Activated T-cell treated with anti-CD3 and anti-CD28 coated beads for 1 hour (primary cell): Measurements from ENCODE around the gene APEX1.
A peak's percentile ranks its signal among the peaks of the same experiment; 100 is the strongest.
"Not testable (repeated sequence)": the region's sequence is repeated elsewhere in the genome, so short reads cannot be mapped to it uniquely, and the experiment has no call there.

ENCODE experiments used
- DNase-seq: peaks from one replicate; pipeline ENCODE4 v3.0.0-alpha.2; 2020; ENCODE audit warnings: low read depth

APEX1 gene

GRCh38 chr14:20435582-20436362, 19.3 kb upstream of the APEX1 start, which contains the start of gene KLHL33:
KLHL33 (minus strand) TSS chr14:20436166; CDS start chr14:20435811, 355 bp downstream.
- DNase-seq, result no peak

GRCh38 chr14:20436363-20436755, 18.7 kb upstream of the APEX1 start:
- DNase-seq, result no peak

GRCh38 chr14:20438664-20439063, 16.4 kb upstream of the APEX1 start:
- no peak for DNase-seq

- DNase-seq, result no peak
These were observed 14.6 kb upstream of the APEX1 start for GRCh38 chr14:20440465-20440864.

- no peak for DNase-seq
These were observed 14.1 kb upstream of the APEX1 start for GRCh38 chr14:20440882-20441281.

GRCh38 chr14:20441461-20441860, 13.6 kb upstream of the APEX1 start:
- no peak for DNase-seq

GRCh38 chr14:20443650-20444049, 11.4 kb upstream of the APEX1 start:
- not testable (repeated sequence) for DNase-seq

GRCh38 chr14:20446889-20447288, 8.1 kb upstream of the APEX1 start:
- DNase-seq, result no peak

GRCh38 chr14:20452831-20453230, 2.2 kb upstream of the APEX1 start:
- not testable (repeated sequence) for DNase-seq

GRCh38 chr14:20455355-20456300, 602 bp downstream of the APEX1 start:
- no peak for DNase-seq

GRCh38 chr14:20456971-20457370, 1.9 kb downstream of the APEX1 start:
- DNase-seq, result no peak

GRCh38 chr14:20458031-20458789, 3.2 kb downstream of the APEX1 start:
- no peak for DNase-seq

- peak; percentile 26 for DNase-seq
These were observed 5.6 kb downstream of the APEX1 start for GRCh38 chr14:20460458-20461224.

- DNase-seq, result peak; percentile 95
These were observed 6.5 kb downstream of the APEX1 start, which contains the start of gene PIP4P1 for GRCh38 chr14:20461225-20462141. PIP4P1 (minus strand) TSS chr14:20461434; CDS start chr14:20461325, 109 bp downstream.

- no peak for DNase-seq
These were observed 13.8 kb downstream of the APEX1 start for GRCh38 chr14:20468764-20469241.

GRCh38 chr14:20469242-20469889, 14.3 kb downstream of the APEX1 start, which contains the start of gene PNP:
PNP (plus strand) TSS chr14:20469406; CDS start chr14:20469525, 119 bp downstream.
- peak; percentile 81 for DNase-seq

- DNase-seq, result no peak
These were observed 15.0 kb downstream of the APEX1 start for GRCh38 chr14:20469890-20470602.

- DNase-seq, result no peak
These were observed 15.5 kb downstream of the APEX1 start for GRCh38 chr14:20470603-20470901.
